ENCODE measurements around the gene COA1. TPM values are rescaled to one million over a fixed set of nuclear protein-coding genes. Genes with fewer than 3 reads are reported as not detected.
"Not testable (repeated sequence)": the region's sequence is repeated elsewhere in the genome, so short reads cannot be mapped to it uniquely, and the experiment has no call there.

Gene COA1
- total and polyA plus RNA-seq, 7 experiments from 2014 or later = 51.3 to 86.6 (median 67.0) TPM

GRCh38 chr7:43692582-43693373 is 36.5 kb downstream of the COA1 start:
- Histone ChIP-seq H3K27ac (ENCODE audit: low read depth, low read length) (no peak overlapping the region), H3K9me3 (ENCODE audit: control insufficient read depth in 2 of 3, low read length in 3 of 3) (no peaks in the 10 kb centered on the region), H3K4me1 (ENCODE audit: control insufficient read depth in 2 of 2, insufficient read depth in 2 of 2, low read length in 2 of 2) (peaks cover 11 to 28% of the 10 kb centered on the region in 2 donors), H3K4me3 (ENCODE audit: low read length) (no peak overlapping the region), H3K36me3 (ENCODE audit: control insufficient read depth in 2 of 3, insufficient read depth in 3 of 3, low read length in 3 of 3) (no peaks in the 10 kb centered on the region), H3K27me3 (ENCODE audit: control insufficient read depth in 2 of 2, insufficient read depth in 2 of 2, low read length in 2 of 2) (no peaks in the 10 kb centered on the region)
- peaks cover 0 to 17% (median 12%) of the 10 kb centered on the region in 5 donors for H3K36me3 Mint-ChIP-seq
- no peak overlapping the region for H3K27ac Mint-ChIP-seq
- CTCF ChIA-PET = interaction anchor here (0.6 to 3.3 kb wide), 7 partner anchors 8 to 508 kb away, joined by 3 to 19 read pairs (median 3); partner anchors contain the start of gene STK17A
- H3K27me3 Mint-ChIP-seq = no peaks in the 10 kb centered on the region
- ATAC-seq (no peak), DNase-seq (no peak)
- intact Hi-C loops (cut with micrococcal nuclease) = no loop called here
- POLR2A ChIA-PET = interaction anchor here (0.6 to 1.9 kb wide), 6 partner anchors 14 to 1195 kb away, joined by 3 to 13 read pairs (median 4); partner anchors contain the start of genes COA1 and STK17A
- peaks cover 4 to 42% (median 17%) of the 10 kb centered on the region in 7 donors for H3K4me1 Mint-ChIP-seq
- peak overlapping the region in 1 of 10 donors; percentile 35 for H3K4me3 Mint-ChIP-seq
- H3K9me3 Mint-ChIP-seq = peaks cover 0 to 6% (median 3%) of the 10 kb centered on the region in 11 donors

DNA sequence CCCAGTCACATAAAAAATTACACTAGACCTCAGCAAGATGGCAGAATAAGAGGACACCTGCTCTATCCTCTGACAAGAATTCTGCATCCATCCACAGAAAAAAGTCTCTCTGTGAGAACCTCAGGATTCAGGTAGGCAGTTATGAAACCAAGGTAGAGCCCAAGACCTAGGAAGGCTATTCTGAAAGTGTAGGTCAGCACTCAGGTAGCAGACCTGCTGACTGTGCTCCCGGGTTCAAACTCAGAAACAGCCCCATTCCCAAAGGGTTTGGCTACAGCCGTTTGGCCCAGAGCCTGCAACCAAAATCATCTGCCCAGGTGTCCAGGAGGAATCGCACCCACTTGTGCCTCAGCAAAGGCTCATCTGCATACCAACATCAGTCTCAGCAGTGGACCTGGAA is 37.7 kb downstream of the COA1 start:
- no peaks in the 10 kb centered on the region for H3K9me3 ChIP-seq (ENCODE audit: control insufficient read depth in 2 of 3, low read length in 3 of 3)
- Mint-ChIP-seq H3K36me3 (peaks cover 0 to 24% (median 19%) of the 10 kb centered on the region in 5 donors), H3K4me3 (peak overlapping the region in 1 of 10 donors; percentile 24), H3K9me3 (peaks cover 0 to 10% (median 6%) of the 10 kb centered on the region in 11 donors), H3K27me3 (no peaks in the 10 kb centered on the region), H3K27ac (peak overlapping the region in 4 of 9 donors; percentile 16 to 76 (median 58)), H3K4me1 (peaks cover 6 to 46% (median 19%) of the 10 kb centered on the region in 7 donors)
- no peaks in the 10 kb centered on the region for H3K27me3 ChIP-seq (ENCODE audit: control insufficient read depth in 2 of 2, insufficient read depth in 2 of 2, low read length in 2 of 2)
- ATAC-seq (no peak), DNase-seq (no peak)
- ChIA-PET POLR2A (interaction anchor here (0.8 to 1.5 kb wide), 3 partner anchors 13 to 42 kb away, joined by 3 to 4 read pairs (median 3); partner anchors contain the start of gene COA1), CTCF (interaction anchor here (1.2 kb wide), 1 partner anchor 31 kb away, joined by 3 read pairs; no protein-coding TSS in a partner anchor)
- H3K27ac ChIP-seq (ENCODE audit: low read depth, low read length) = no peak overlapping the region
- H3K4me1 ChIP-seq (ENCODE audit: control insufficient read depth in 2 of 2, insufficient read depth in 2 of 2, low read length in 2 of 2) = peaks cover 11 to 25% of the 10 kb centered on the region in 2 donors
- intact Hi-C loops (cut with micrococcal nuclease) = no loop called here
- H3K36me3 ChIP-seq (ENCODE audit: control insufficient read depth in 2 of 3, insufficient read depth in 3 of 3, low read length in 3 of 3) = no peaks in the 10 kb centered on the region
- H3K4me3 ChIP-seq (ENCODE audit: low read length) = no peak overlapping the region

GRCh38 chr7:43689115-43689514 is 40.2 kb downstream of the COA1 start:
- ATAC-seq = no peak
- H3K27ac ChIP-seq (ENCODE audit: low read depth, low read length) = no peak overlapping the region
- H3K4me3 Mint-ChIP-seq = peak overlapping the region in 1 of 10 donors; percentile 1
- H3K27me3 Mint-ChIP-seq = no peaks in the 10 kb centered on the region
- POLR2A ChIA-PET = interaction anchor here (0.5 to 2.8 kb wide), 9 partner anchors 10 to 106 kb away, joined by 3 to 11 read pairs (median 4); partner anchors contain the start of gene STK17A
- no peak for DNase-seq
- intact Hi-C loops (cut with micrococcal nuclease) = no loop called here
- H3K27ac Mint-ChIP-seq = peak overlapping the region in 5 of 9 donors; percentile 26 to 45 (median 33)
- H3K9me3 ChIP-seq (ENCODE audit: control insufficient read depth in 2 of 3, low read length in 3 of 3) = no peaks in the 10 kb centered on the region
- H3K4me3 ChIP-seq (ENCODE audit: low read length) = no peak overlapping the region
- CTCF ChIA-PET = interaction anchor here (0.7 to 2.9 kb wide), 3 partner anchors 10 to 101 kb away, joined by 3 to 15 read pairs (median 3); no protein-coding TSS in a partner anchor
- peaks cover 6 to 27% of the 10 kb centered on the region in 2 donors for H3K4me1 ChIP-seq (ENCODE audit: control insufficient read depth in 2 of 2, insufficient read depth in 2 of 2, low read length in 2 of 2)
- no peaks in the 10 kb centered on the region for H3K27me3 ChIP-seq (ENCODE audit: control insufficient read depth in 2 of 2, insufficient read depth in 2 of 2, low read length in 2 of 2)
- H3K36me3 Mint-ChIP-seq = peaks cover 0 to 31% (median 27%) of the 10 kb centered on the region in 5 donors
- H3K4me1 Mint-ChIP-seq = peaks cover 21 to 62% (median 28%) of the 10 kb centered on the region in 7 donors
- no peaks in the 10 kb centered on the region for H3K36me3 ChIP-seq (ENCODE audit: control insufficient read depth in 2 of 3, insufficient read depth in 3 of 3, low read length in 3 of 3)
- peaks cover 0 to 14% (median 6%) of the 10 kb centered on the region in 11 donors for H3K9me3 Mint-ChIP-seq

GRCh38 chr7:43687866-43688265 is 41.5 kb downstream of the COA1 start:
- Mint-ChIP-seq H3K4me1 (peaks cover 28 to 72% (median 35%) of the 10 kb centered on the region in 7 donors), H3K36me3 (peaks cover 0 to 32% (median 30%) of the 10 kb centered on the region in 5 donors), H3K27ac (peak overlapping the region in 2 of 9 donors; percentile 39 to 60), H3K9me3 (peaks cover 0 to 14% (median 6%) of the 10 kb centered on the region in 11 donors)
- not testable (repeated sequence) for H3K36me3 ChIP-seq (ENCODE audit: control insufficient read depth in 2 of 3, insufficient read depth in 3 of 3, low read length in 3 of 3); H3K27me3 Mint-ChIP-seq; H3K27ac ChIP-seq (ENCODE audit: low read depth, low read length); ATAC-seq; DNase-seq; H3K4me3 Mint-ChIP-seq; H3K4me3 ChIP-seq (ENCODE audit: low read length); H3K27me3 ChIP-seq (ENCODE audit: control insufficient read depth in 2 of 2, insufficient read depth in 2 of 2, low read length in 2 of 2); H3K9me3 ChIP-seq (ENCODE audit: control insufficient read depth in 2 of 3, low read length in 3 of 3)
- POLR2A ChIA-PET = interaction anchor here (1.0 to 1.5 kb wide), 4 partner anchors 14 to 105 kb away, joined by 3 read pairs; partner anchors contain the start of gene STK17A
- CTCF ChIA-PET = interaction anchor here (1.6 to 2.9 kb wide), 2 partner anchors 12 to 105 kb away, joined by 14 to 15 read pairs; partner anchors contain the start of gene STK17A
- intact Hi-C loops (cut with micrococcal nuclease) = loop anchor here in 1 of 2 donors (1.0 kb wide), 1 partner anchor 8 kb away; no protein-coding TSS in a partner anchor
- H3K4me1 ChIP-seq (ENCODE audit: control insufficient read depth in 2 of 2, insufficient read depth in 2 of 2, low read length in 2 of 2) = peaks cover 6 to 29% of the 10 kb centered on the region in 2 donors

GRCh38 chr7:43686991-43687390 is 42.3 kb downstream of the COA1 start:
- ChIA-PET CTCF (interaction anchor here (1.0 to 2.9 kb wide), 3 partner anchors 12 to 105 kb away, joined by 3 to 15 read pairs (median 14); partner anchors contain the start of gene STK17A), POLR2A (interaction anchor here (0.8 to 1.4 kb wide), 4 partner anchors 10 to 99 kb away, joined by 3 read pairs; no protein-coding TSS in a partner anchor)
- H3K27ac Mint-ChIP-seq = peak overlapping the region in 7 of 9 donors; percentile 2 to 69 (median 25)
- no peak for ATAC-seq
- Histone ChIP-seq H3K4me3 (ENCODE audit: low read length) (no peak overlapping the region), H3K36me3 (ENCODE audit: control insufficient read depth in 2 of 3, insufficient read depth in 3 of 3, low read length in 3 of 3) (no peaks in the 10 kb centered on the region), H3K9me3 (ENCODE audit: control insufficient read depth in 2 of 3, low read length in 3 of 3) (no peaks in the 10 kb centered on the region), H3K27me3 (ENCODE audit: control insufficient read depth in 2 of 2, insufficient read depth in 2 of 2, low read length in 2 of 2) (no peaks in the 10 kb centered on the region), H3K4me1 (ENCODE audit: control insufficient read depth in 2 of 2, insufficient read depth in 2 of 2, low read length in 2 of 2) (peaks cover 6 to 25% of the 10 kb centered on the region in 2 donors), H3K27ac (ENCODE audit: low read depth, low read length) (no peak overlapping the region)
- H3K36me3 Mint-ChIP-seq = peaks cover 0 to 32% (median 30%) of the 10 kb centered on the region in 5 donors
- intact Hi-C loops (cut with micrococcal nuclease) = no loop called here
- peaks cover 30 to 81% (median 43%) of the 10 kb centered on the region in 7 donors for H3K4me1 Mint-ChIP-seq
- peaks cover 0 to 14% (median 6%) of the 10 kb centered on the region in 11 donors for H3K9me3 Mint-ChIP-seq
- no peaks in the 10 kb centered on the region for H3K27me3 Mint-ChIP-seq
- H3K4me3 Mint-ChIP-seq = no peak overlapping the region
- DNase-seq = no peak

GRCh38 chr7:43680736-43681135 is 48.6 kb downstream of the COA1 start:
- peaks cover 40 to 97% (median 90%) of the 10 kb centered on the region in 7 donors for H3K4me1 Mint-ChIP-seq
- intact Hi-C loops (cut with micrococcal nuclease) = loop anchor here in 1 of 2 donors (1.0 to 5.0 kb wide), 2 partner anchors 8 to 33 kb away; no protein-coding TSS in a partner anchor
- H3K4me1 ChIP-seq (ENCODE audit: control insufficient read depth in 2 of 2, insufficient read depth in 2 of 2, low read length in 2 of 2) = peaks cover 24 to 26% of the 10 kb centered on the region in 2 donors
- peaks cover 0 to 10% (median 0%) of the 10 kb centered on the region in 11 donors for H3K9me3 Mint-ChIP-seq
- H3K4me3 ChIP-seq (ENCODE audit: low read length) = no peak overlapping the region
- H3K9me3 ChIP-seq (ENCODE audit: control insufficient read depth in 2 of 3, low read length in 3 of 3) = no peaks in the 10 kb centered on the region
- CTCF ChIA-PET = interaction anchor here (0.9 kb wide), 1 partner anchor 19 kb away, joined by 3 read pairs; no protein-coding TSS in a partner anchor
- DNase-seq (no peak), ATAC-seq (no peak)
- no peaks in the 10 kb centered on the region for H3K27me3 ChIP-seq (ENCODE audit: control insufficient read depth in 2 of 2, insufficient read depth in 2 of 2, low read length in 2 of 2)
- H3K36me3 ChIP-seq (ENCODE audit: control insufficient read depth in 2 of 3, insufficient read depth in 3 of 3, low read length in 3 of 3) = no peaks in the 10 kb centered on the region
- peaks cover 0 to 21% (median 11%) of the 10 kb centered on the region in 5 donors for H3K36me3 Mint-ChIP-seq
- no peaks in the 10 kb centered on the region for H3K27me3 Mint-ChIP-seq
- H3K27ac Mint-ChIP-seq = peak overlapping the region in 8 of 9 donors; percentile 70 to 95 (median 88)
- peak overlapping the region in 2 of 10 donors; percentile 62 to 67 for H3K4me3 Mint-ChIP-seq
- no peak overlapping the region for H3K27ac ChIP-seq (ENCODE audit: low read depth, low read length)
- POLR2A ChIA-PET = interaction anchor here (1.9 kb wide), 1 partner anchor 12 kb away, joined by 12 read pairs; no protein-coding TSS in a partner anchor

All from naive thymus-derived CD4-positive, alpha-beta T cell (primary cell).